Smooth muscle cell (in vitro differentiated cells): ENCODE data around the gene PTPN7. TPM values are rescaled to one million over a fixed set of nuclear protein-coding genes. Genes with fewer than 3 reads are reported as not detected.

ENCODE experiments used
- DNase-seq: peaks from one replicate; lab custom pipeline; 2025; ENCODE audit not compliant: unreplicated experiment; lab: John Stamatoyannopoulos, UW
- H2AFZ ChIP-seq: fragments of 200-600 bp; sonication (generic); 2 replicates; pipeline ENCODE4 v1.6.0; 2016; ENCODE audit warnings: antibody characterized with exemption, low read depth, mild to moderate bottlenecking
- H3F3A ChIP-seq: fragments of 200-600 bp; sonication (generic); 2 replicates; pipeline ENCODE4 v1.6.0; 2017; ENCODE audit warnings: antibody characterized with exemption, low read depth
- H3K27ac ChIP-seq: fragments of 200-600 bp; sonication (generic); 2 replicates; pipeline ENCODE4 v1.5.1; 2016; ENCODE audit warnings: low read depth, mild to moderate bottlenecking
- H3K27me3 ChIP-seq: fragments of 200-600 bp; sonication (generic); 2 replicates; pipeline ENCODE4 v1.6.1; 2016; ENCODE audit warnings: low read depth, mild to moderate bottlenecking
- H3K36me3 ChIP-seq: fragments of 200-600 bp; sonication (generic); 2 replicates; pipeline ENCODE4 v1.5.1; 2016; ENCODE audit warnings: low read depth
- H3K4me1 ChIP-seq: fragments of 200-600 bp; sonication (generic); 2 replicates; pipeline ENCODE4 v1.5.1; 2016; ENCODE audit warnings: low read depth
- H3K4me2 ChIP-seq: fragments of 200-600 bp; sonication (generic); 2 replicates; pipeline ENCODE4 v1.6.0; 2016; ENCODE audit warnings: mild to moderate bottlenecking
- H3K4me3 ChIP-seq: fragments of 200-600 bp; sonication (generic); 2 replicates; pipeline ENCODE4 v1.5.1; 2016; ENCODE audit warnings: mild to moderate bottlenecking
- H3K79me2 ChIP-seq: fragments of 200-600 bp; sonication (generic); 2 replicates; pipeline ENCODE4 v1.6.0; 2016; ENCODE audit warnings: low read depth, mild to moderate bottlenecking
- H3K9ac ChIP-seq: fragments of 200-600 bp; sonication (generic); 2 replicates; pipeline ENCODE4 v1.6.0; 2016; ENCODE audit warnings: low read depth
- H3K9me3 ChIP-seq: fragments of 200-600 bp; sonication (generic); replicated peaks from 2 replicates; pipeline ENCODE4 v1.5.1; 2016; ENCODE audit warnings: low read depth
- H4K20me1 ChIP-seq: fragments of 200-600 bp; sonication (generic); 2 replicates; pipeline ENCODE4 v1.6.0; 2016; ENCODE audit warnings: low read depth
- WGBS: methylation state at CpG from one replicate; pipeline ENCODE4 v1.1.7; 2016; ENCODE audit warnings: low lambda C conversion rate; 5-methylcytosine and 5-hydroxymethylcytosine counted together
- polyA plus RNA-seq: library from polyadenylated mRNA; unstranded; fragments of >200 nt; fragmentation: Nextera tagmentation; extraction: Ambion mirVana; gene quantifications from 2 replicates; pipeline ENCODE4 v1.2.1, GENCODE V29; 2016
- total RNA-seq: library from RNA; depleted of rRNA; stranded (reverse); fragments of >200 nt; gene quantifications from 2 replicates; pipeline ENCODE4 v1.2.3, GENCODE V29; 2014
- TF ChIP-seq, protein P1 (sequence below): fragments of 200-600 bp; sonication (generic); IDR thresholded peaks from 2 replicates; pipeline ENCODE4 v1.5.1; 2017; ENCODE audit warnings: borderline replicate concordance, mild to moderate bottlenecking, antibody characterized with exemption; ENCODE audit not compliant: insufficient read depth, poor library complexity, severe bottlenecking

Gene PTPN7
- total and polyA plus RNA-seq, 2 experiments from 2014 or later = not detected

- Histone ChIP-seq H3K4me2 (no peak overlapping the region), H3K27me3 (peaks cover 14% of the 10 kb centered on the region), H3F3A (no peaks in the 10 kb centered on the region), H4K20me1 (no peaks in the 10 kb centered on the region), H3K79me2 (no peaks in the 10 kb centered on the region), H3K9me3 (no peaks in the 10 kb centered on the region), H2AFZ (no peak overlapping the region), H3K9ac (no peak overlapping the region), H3K36me3 (no peaks in the 10 kb centered on the region), H3K4me3 (no peak overlapping the region), H3K4me1 (no peaks in the 10 kb centered on the region), H3K27ac (no peak overlapping the region)
- TF ChIP-seq, protein P1, sequence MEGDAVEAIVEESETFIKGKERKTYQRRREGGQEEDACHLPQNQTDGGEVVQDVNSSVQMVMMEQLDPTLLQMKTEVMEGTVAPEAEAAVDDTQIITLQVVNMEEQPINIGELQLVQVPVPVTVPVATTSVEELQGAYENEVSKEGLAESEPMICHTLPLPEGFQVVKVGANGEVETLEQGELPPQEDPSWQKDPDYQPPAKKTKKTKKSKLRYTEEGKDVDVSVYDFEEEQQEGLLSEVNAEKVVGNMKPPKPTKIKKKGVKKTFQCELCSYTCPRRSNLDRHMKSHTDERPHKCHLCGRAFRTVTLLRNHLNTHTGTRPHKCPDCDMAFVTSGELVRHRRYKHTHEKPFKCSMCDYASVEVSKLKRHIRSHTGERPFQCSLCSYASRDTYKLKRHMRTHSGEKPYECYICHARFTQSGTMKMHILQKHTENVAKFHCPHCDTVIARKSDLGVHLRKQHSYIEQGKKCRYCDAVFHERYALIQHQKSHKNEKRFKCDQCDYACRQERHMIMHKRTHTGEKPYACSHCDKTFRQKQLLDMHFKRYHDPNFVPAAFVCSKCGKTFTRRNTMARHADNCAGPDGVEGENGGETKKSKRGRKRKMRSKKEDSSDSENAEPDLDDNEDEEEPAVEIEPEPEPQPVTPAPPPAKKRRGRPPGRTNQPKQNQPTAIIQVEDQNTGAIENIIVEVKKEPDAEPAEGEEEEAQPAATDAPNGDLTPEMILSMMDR = no peak
- no peak for DNase-seq
- 66% methylated on average over 4 of the region's 4 CpGs for WGBS
Measured at GRCh38 chr1:202200112-202200548, 39.7 kb upstream of the PTPN7 start.

DNA sequence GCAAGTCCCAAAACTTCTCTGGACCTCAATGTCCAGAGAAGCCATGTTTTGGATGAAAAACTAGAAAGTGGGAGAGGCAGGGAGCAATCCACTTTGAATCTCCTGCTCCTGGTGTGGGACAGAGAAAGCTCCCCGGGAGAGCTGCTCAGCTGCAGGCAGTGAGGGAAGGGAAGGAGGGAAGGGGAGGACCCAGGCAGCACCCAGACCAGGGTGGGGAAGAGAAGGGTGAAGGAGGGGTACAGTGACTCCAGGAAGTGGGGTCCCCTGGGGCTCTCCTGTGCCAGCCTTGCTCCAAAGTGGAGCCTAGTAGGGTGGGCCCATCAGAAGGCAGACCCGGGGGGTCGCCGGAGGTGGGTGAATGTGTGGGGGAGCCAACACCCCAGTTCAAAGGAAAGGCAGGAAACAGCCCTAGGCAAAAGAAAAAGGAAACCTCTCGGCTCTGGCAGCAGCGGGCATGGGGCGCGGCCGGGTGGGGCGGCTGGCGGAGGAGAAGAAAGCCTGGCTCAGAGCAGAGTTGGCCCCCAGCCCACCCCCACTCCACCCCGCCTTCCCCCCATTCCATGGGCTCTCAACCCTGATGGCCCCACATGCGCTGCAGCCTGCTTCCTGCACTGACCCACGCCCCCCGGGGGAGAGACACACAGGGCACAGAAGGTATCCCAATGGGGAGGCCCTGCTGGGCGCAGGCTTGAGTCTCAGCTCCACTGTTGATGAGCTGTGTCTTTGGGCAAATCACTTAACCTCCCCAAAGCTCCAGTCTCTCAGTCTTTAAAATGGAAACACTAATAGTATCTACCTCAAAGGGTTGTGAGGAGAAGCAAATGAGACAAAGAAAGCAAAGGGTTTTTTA, 38.9 kb upstream of the PTPN7 start:
- Histone ChIP-seq H3K4me3 (no peak overlapping the region), H3K4me2 (no peak overlapping the region), H3K27me3 (peaks cover 21% of the 10 kb centered on the region), H3K9ac (no peak overlapping the region), H3K79me2 (no peaks in the 10 kb centered on the region), H3K36me3 (no peaks in the 10 kb centered on the region), H3K4me1 (no peaks in the 10 kb centered on the region), H3K27ac (no peak overlapping the region), H4K20me1 (no peaks in the 10 kb centered on the region), H3K9me3 (no peaks in the 10 kb centered on the region), H3F3A (no peaks in the 10 kb centered on the region), H2AFZ (no peak overlapping the region)
- DNase-seq = no peak
- 92% methylated on average over 13 of the region's 16 CpGs for WGBS
- TF ChIP-seq, protein P1 = no peak

GRCh38 chr1:202198366-202198724, 37.9 kb upstream of the PTPN7 start:
- Histone ChIP-seq H3F3A (no peaks in the 10 kb centered on the region), H3K4me1 (peaks cover 2% of the 10 kb centered on the region), H3K9me3 (no peaks in the 10 kb centered on the region), H3K4me2 (no peak overlapping the region), H3K36me3 (no peaks in the 10 kb centered on the region), H3K4me3 (no peak overlapping the region), H3K79me2 (no peaks in the 10 kb centered on the region), H3K27ac (no peak overlapping the region), H2AFZ (no peak overlapping the region), H4K20me1 (no peaks in the 10 kb centered on the region), H3K27me3 (peaks cover 29% of the 10 kb centered on the region), H3K9ac (no peak overlapping the region)
- TF ChIP-seq, protein P1 = no peak
- DNase-seq = no peak
- 87% methylated on average over 1 of the region's 1 CpG for WGBS
